ENCODE measurements around the gene PKD2L2.
"Not testable (repeated sequence)": the region's sequence is repeated elsewhere in the genome, so short reads cannot be mapped to it uniquely, and the experiment has no call there.

Gene PKD2L2

GRCh38 chr5:137890845-137891244, 1.6 kb downstream of the PKD2L2 start:
- no peak for DNase-seq

GRCh38 chr5:137891849-137892248, 2.6 kb downstream of the PKD2L2 start:
- no peak for DNase-seq

GRCh38 chr5:137894586-137894985, 5.3 kb downstream of the PKD2L2 start:
- no peak for DNase-seq

DNA sequence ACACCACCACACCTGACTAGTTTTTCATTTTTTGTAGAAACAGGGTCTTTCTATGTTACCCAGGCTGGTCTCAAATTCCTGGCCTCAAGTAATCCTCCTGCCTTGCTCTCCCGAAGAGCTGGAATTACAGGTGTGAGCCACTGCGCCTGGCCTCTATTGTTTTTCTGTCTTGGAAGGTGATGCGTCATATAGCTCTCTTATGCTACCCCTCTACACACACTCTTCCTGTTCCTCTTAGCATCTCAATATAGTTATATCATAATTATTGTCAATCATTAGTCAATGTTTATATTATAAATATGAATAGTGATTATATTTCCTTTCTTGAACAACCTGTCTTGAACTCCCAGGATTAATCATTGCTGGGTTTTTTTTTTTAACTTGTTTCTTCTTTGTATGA, 7.3 kb downstream of the PKD2L2 start:
- no peak for DNase-seq

- no peak for DNase-seq
Measured at GRCh38 chr5:137899493-137899892, 10.2 kb downstream of the PKD2L2 start.

DNA sequence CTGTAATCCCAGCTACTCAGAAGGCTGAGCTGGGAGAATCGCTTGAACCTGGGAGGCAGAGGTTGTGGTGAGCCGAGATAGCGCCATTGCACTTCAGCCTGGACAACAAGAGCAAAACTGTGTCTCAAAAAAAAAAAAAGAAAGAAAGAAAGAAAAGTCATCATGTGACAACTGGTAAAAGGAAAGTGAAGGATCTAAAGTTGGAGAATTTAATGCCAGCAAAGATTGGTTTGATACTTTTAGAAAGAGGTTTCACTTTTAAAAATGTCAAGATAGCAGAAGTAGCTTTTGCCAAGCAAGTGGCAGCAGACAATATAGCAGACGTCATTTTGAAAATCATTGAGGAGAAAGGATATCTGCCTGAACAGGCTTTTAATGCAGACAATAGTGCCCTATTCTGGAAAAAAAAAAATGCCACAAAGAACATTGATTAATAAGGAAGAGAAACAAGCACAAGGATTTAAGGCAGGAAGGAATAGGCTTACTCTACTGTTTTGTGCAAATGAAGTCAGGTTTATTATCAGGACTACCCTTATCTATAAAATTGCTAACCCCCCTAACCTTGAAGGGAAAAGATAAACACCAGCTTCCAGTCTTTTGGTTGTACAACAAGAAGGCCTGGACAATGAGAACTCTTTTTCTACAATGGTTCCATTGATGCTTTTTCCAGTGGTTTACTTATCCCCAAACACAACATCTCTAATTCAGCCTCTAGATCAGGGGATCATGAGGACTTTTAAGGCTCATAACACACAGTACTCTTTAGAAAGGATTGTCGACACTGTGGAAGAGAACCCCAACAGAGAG, 12.0 kb downstream of the PKD2L2 start:
- no peak for DNase-seq

- no peak for DNase-seq
Measured at GRCh38 chr5:137902408-137903133, 13.3 kb downstream of the PKD2L2 start.

GRCh38 chr5:137914758-137915157, 25.5 kb downstream of the PKD2L2 start:
- DNase-seq, result no peak

DNA sequence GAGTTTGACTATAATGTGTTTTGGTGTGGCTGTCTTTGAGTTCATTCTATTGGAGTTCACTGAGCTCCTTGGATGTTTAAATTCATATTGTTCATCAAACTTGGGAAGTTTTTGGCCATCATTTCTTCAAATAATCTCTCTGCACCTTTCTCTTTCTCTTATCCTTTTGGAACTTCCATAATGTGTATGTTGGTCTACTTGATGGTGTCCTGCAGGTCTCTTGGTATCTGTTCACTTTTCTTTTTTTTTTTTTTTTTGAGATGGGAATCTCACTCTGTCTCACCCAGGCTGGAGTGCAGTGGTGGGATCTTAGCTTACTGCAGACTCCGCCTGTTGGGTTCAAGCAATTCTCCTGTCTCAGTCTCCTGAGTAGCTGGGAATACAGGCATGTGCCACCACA, 27.7 kb downstream of the PKD2L2 start:
- no peak for DNase-seq

GRCh38 chr5:137921931-137922330, 32.7 kb downstream of the PKD2L2 start:
- DNase-seq, result no peak

DNA sequence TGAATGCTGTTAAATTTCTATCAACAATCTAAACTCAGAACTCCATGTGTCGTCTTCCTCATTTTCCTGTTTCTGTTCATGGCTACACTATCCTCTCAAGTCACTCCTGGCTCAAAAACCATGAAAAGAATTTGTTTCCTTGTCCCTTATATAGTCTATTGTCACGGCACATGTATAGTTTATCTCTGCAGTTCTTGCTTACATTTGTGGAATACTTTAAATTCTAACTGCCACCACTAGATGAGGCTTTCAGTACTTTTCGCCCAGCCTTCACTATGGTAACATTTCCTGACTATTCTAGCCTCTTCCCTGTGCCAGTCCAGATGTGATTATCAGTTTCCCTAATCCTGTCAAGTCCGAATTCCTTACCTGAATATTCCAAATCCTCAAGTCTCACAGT, 34.6 kb downstream of the PKD2L2 start:
- no peak for DNase-seq

DNA sequence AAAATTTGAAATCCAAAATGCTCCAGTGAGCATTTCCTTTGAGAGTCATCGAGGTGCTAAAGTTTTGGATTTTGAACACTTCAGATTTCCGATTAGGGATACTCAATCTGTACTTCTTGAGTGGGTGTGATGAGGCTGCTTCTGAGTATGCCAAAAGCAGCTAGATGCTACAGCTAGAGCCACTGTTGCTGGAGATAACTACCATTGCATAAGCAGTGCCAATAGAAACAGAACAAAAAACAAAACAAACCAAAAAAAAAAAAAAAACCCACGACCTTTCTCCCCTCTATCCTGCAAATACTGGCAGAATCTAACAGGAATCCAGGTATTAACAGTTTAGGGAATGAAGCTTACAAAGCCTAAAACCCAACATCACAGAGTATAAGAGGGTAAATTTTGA, 43.5 kb downstream of the PKD2L2 start:
- no peak for DNase-seq

- no peak for DNase-seq
Measured at GRCh38 chr5:137933491-137933911, 44.2 kb downstream of the PKD2L2 start.

DNA sequence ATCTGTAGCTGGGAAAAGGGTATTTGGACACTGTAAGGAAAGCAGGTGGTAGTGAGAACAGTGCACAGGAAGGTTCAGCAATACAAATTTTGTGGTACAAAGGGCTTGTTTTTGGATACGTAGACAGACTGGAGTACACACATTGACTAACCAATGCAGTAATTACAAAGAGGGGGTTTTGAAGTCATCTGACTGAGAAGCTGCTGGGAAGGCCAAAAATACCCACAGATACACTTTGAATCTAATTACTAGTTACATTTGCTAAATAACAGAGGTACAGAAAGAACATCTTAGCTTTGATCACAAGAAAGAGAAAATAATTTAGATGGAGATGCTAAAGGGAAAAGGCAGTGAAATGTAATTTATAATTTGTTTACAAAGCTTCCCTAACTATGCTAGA, 45.9 kb downstream of the PKD2L2 start:
- DNase-seq, result no peak

- no peak for DNase-seq
Measured at GRCh38 chr5:137935694-137936093, 46.4 kb downstream of the PKD2L2 start.

DNA sequence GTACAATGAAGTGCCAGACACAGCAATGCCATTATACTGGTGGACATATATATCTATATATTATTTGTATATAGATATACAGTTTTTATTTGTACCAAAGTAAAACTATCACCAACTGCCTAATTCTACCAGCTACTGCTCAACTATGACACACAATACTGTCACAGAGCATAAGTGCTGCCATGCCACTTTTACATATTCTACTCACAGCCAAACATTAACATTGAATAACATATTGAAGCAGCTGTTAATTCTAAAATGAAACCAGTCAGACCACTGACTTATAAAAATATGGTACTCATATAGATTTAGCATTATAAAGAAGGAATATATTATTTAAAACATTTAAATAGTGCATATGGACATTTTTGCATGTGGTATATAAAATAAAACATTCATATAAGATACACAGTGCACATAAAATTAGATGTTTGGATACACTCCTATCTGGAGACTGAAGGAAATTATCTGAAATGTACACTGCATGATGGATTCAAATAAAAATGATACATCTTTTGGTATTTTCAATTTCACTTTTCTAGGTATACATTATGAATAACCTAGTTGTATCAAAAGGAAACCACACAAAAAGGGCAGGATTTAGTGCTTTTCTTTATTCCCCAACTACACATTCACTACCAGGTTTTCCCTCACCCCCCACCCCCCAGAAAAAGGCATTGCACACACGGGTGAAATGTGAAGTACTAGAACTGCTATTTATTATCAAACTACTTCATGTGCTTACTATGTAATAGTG, 48.9 kb downstream of the PKD2L2 start:
- no peak for DNase-seq

DNA sequence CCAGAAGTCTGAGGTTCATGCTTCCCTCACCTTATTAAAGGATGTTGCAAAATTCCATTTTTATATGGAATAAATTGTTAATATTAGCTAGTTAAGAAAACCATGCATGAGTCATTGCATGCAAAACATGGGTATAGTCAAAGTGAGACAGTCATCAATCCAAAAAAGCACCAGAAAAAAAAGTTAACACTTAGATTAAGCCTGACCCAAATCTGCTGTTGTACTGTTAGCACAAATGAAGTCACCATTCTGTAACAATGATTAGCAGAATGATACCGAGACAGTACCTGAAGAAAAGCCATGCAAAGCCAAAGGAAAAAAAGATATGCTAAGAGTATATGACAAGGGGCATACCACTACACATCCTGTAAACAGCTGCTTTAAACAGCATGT, 49.5 kb downstream of the PKD2L2 start:
- DNase-seq, result no peak

DNA sequence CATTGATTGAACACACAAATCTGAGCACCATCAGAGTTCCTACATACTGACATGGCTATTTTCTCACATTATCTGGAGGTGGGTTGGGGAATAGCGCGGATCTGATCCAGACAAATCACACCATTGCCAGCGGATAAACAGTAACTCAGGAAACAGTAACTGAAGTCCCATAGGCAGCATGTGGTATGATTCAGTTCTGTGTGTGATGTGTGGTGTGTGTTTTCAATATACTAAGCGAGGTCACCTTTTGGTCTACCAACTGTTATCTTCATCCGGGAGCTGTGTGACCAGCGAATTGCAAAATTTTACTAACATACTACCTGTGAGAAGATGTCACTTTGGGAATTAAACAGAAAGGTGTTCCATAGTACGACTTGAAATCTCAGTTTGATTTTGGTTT, 50.1 kb downstream of the PKD2L2 start:
- DNase-seq, result no peak

DNA sequence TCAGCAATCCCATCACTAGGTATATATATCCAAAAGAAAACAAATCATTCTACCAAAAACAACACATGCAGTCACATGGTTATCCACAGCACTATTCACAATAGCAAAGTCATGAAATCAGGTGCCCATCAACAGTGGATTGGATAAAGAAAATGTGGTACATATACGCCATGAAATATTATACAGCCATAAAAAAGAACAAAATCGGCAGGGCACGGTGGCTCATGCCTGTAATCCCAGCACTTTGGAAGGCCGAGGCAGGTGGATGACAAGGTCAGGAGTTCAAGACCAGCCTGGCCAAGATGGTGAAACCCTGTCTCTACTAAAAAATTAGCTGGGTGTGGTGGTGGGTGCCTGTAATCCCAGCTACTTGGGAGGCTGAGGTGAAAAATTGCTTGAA, 55.0 kb downstream of the PKD2L2 start:
- DNase-seq, result not testable (repeated sequence)

DNA sequence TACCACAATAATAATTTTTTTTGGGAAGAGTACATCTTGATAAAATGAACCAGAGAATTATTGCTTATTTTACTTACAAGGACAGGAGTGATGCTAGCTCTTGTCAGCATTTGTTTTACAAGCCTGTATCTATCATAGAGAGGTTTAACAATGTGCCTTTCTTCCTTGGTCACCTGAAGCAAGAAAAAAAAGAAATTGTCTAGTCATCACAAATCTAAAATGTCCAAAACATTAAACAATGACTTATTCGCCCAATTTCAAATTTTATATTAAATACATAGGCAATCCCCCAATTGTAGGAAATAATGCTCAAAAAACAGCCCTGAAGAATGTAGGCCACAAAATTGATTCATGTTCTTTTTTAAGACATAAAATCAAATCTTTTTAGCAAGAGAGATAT, 56.6 kb downstream of the PKD2L2 start:
- no peak for DNase-seq

DNA sequence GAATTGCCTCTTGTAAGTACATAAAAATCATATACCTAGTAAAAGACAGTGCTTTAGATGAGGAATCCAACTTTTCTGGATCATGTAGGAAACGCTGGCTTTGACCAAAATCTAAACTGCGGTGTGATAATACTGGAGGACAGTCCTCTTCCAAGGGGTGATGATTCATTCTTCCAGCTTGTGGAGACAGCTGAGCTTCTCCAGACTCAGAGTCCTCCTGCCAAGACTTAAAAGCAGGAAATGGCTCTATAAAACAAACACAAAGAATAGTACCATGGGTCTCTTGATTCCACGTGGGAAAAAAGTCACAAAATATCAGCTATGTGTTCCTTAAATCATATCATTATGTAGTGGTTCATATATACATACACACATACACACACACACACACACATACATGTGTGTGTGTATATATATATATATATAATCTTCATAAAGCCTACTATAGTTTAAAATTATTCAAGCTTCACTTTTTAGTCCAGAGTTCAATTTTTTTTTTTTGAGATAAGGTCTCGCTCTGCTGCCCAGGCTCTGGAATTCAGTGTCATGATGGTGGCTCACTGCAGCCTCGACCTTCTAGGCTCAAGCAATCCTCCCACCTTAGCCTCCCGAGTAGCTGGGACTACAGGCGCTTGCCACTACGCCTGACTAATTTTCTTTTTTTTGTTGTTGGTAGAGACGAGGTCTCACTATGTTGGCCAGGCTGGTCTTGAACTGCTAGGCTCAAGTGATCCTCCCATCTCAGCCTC, 65.0 kb downstream of the PKD2L2 start:
- DNase-seq, result no peak

GRCh38 chr5:137957948-137958347, 68.7 kb downstream of the PKD2L2 start:
- DNase-seq, result no peak

DNA sequence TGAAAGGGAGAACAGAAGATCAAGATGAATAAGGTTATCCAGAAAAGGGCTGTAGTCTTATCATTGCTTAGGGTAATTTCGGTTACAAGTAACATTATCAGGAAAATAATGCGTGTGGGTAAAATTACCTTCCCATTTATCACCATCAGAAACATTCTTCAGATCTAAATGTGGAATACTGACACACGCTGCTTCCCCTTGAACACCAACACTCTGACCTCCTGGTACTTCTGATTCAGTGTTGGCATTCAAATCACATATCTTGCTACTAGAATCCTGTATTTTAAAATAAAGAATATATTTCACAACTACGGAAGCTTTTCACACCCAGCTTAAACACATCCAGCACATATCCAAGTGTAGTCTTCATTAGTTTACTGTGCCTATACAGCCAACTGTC, 70.2 kb downstream of the PKD2L2 start:
- DNase-seq, result no peak
